Measurements from ENCODE around the gene ATG5.

GRCh38 chr6:106220485-106220884, 105.1 kb downstream of the ATG5 start:
- TF ChIP-seq GATA2 (IDR thresholded peaks at IDR 0.05; ENCODE audit: low read depth, low read length), result no peak
- TF ChIP-seq GATA3 (IDR thresholded peaks at IDR 0.05; ENCODE audit: low read depth, low read length), result no peak
